HUES48 (cell line): ENCODE data around the gene ANO10.
"Not testable (repeated sequence)": the region's sequence is repeated elsewhere in the genome, so short reads cannot be mapped to it uniquely, and the experiment has no call there.

Experiments
- H3K27ac ChIP-seq: one replicate; pipeline ENCODE4 v1.7.0; 2013; ENCODE audit warnings: low read depth, low read length, inconsistent platforms
- H3K27me3 ChIP-seq: 2 replicates; pipeline ENCODE4 v1.6.1; 2013; ENCODE audit warnings: mild to moderate bottlenecking, low read length; ENCODE audit not compliant: control insufficient read depth, insufficient read depth
- H3K36me3 ChIP-seq: 2 replicates; pipeline ENCODE4 v1.6.1; 2013; ENCODE audit warnings: low read length; ENCODE audit not compliant: control insufficient read depth, insufficient read depth
- H3K4me1 ChIP-seq: 2 replicates; pipeline ENCODE4 v1.6.1; 2013; ENCODE audit warnings: mild to moderate bottlenecking, low read length; ENCODE audit not compliant: control insufficient read depth, insufficient read depth
- H3K4me3 ChIP-seq: 2 replicates; pipeline ENCODE4 v1.5.1; 2013; ENCODE audit warnings: mild to moderate bottlenecking, low read depth, low read length
- H3K9ac ChIP-seq: 2 replicates; pipeline ENCODE4 v1.6.1; 2013; ENCODE audit warnings: mild to moderate bottlenecking, low read depth, low read length, moderate library complexity
- H3K9me3 ChIP-seq: 2 replicates; pipeline ENCODE4 v1.6.1; 2013; ENCODE audit warnings: low read length; ENCODE audit not compliant: control insufficient read depth, insufficient read depth

The ANO10 gene

DNA sequence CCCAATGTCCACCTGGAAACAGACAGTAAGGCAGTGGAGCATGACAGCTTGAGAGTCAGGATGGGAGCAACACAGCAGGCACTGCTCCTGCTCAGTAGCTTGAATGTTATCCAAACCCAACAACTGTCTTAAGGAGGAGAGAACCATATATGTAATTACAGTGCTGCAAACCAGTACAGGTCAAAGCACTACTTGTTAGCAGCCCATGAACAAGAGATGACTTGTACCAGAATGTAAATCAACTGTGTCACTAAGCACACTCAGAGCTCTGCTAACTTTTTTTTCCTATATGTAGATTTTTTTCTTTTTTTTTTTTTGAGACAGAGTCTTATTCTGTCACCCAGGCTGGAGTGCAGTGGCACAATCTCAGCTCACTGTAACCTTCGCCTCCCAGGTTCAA is 87.1 kb downstream of the ANO10 start:
- H3K9ac ChIP-seq: no peak overlapping the region
- peaks cover 39% of the 10 kb centered on the region for H3K4me1 ChIP-seq
- H3K27ac ChIP-seq: no peak overlapping the region
- H3K4me3 ChIP-seq: no peak overlapping the region
- H3K27me3 ChIP-seq: no peaks in the 10 kb centered on the region
- no peaks in the 10 kb centered on the region for H3K9me3 ChIP-seq
- no peaks in the 10 kb centered on the region for H3K36me3 ChIP-seq

- Histone ChIP-seq H3K4me1 (peaks cover 27% of the 10 kb centered on the region), H3K27me3 (no peaks in the 10 kb centered on the region), H3K9ac (no peak overlapping the region), H3K27ac (no peak overlapping the region), H3K4me3 (no peak overlapping the region), H3K36me3 (no peaks in the 10 kb centered on the region), H3K9me3 (no peaks in the 10 kb centered on the region)
Measured at GRCh38 chr3:43533009-43533408, 88.8 kb downstream of the ANO10 start.

- Histone ChIP-seq H3K9ac (no peak overlapping the region), H3K27ac (no peak overlapping the region), H3K4me1 (peaks cover 20% of the 10 kb centered on the region), H3K36me3 (no peaks in the 10 kb centered on the region), H3K9me3 (no peaks in the 10 kb centered on the region), H3K27me3 (no peaks in the 10 kb centered on the region), H3K4me3 (no peak overlapping the region)
Measured at GRCh38 chr3:43531835-43532234, 90.0 kb downstream of the ANO10 start.

- no peak overlapping the region for H3K4me3 ChIP-seq
- H3K9ac ChIP-seq: no peak overlapping the region
- H3K27ac ChIP-seq: no peak overlapping the region
- H3K4me1 ChIP-seq: no peaks in the 10 kb centered on the region
- H3K27me3 ChIP-seq: no peaks in the 10 kb centered on the region
- H3K36me3 ChIP-seq: no peaks in the 10 kb centered on the region
- no peaks in the 10 kb centered on the region for H3K9me3 ChIP-seq
Measured at GRCh38 chr3:43528498-43529099, 93.2 kb downstream of the ANO10 start.

DNA sequence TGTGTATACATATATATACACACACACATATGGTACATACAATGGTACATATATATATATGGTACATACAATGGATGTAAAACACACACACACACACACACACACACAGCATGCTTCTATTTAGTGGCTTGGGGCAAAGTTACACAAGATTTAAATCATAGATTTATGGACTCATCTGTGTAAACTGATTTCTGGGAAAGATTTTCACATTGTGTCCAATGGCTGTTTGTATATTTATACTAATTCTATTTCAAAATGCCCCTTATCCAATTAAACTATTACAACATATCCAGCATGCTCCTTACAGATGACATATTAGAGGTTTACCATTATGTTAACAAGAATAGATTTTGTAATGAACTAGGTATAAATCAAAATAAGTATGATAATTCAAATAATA is 94.9 kb downstream of the ANO10 start:
- no peak overlapping the region for H3K27ac ChIP-seq
- no peaks in the 10 kb centered on the region for H3K4me1 ChIP-seq
- H3K9ac ChIP-seq: no peak overlapping the region
- no peaks in the 10 kb centered on the region for H3K36me3 ChIP-seq
- H3K27me3 ChIP-seq: no peaks in the 10 kb centered on the region
- no peak overlapping the region for H3K4me3 ChIP-seq
- H3K9me3 ChIP-seq: no peaks in the 10 kb centered on the region

GRCh38 chr3:43525941-43526607 is 95.7 kb downstream of the ANO10 start:
- no peak overlapping the region for H3K27ac ChIP-seq
- H3K9ac ChIP-seq: no peak overlapping the region
- no peaks in the 10 kb centered on the region for H3K9me3 ChIP-seq
- H3K4me1 ChIP-seq: no peaks in the 10 kb centered on the region
- no peaks in the 10 kb centered on the region for H3K27me3 ChIP-seq
- H3K36me3 ChIP-seq: no peaks in the 10 kb centered on the region
- H3K4me3 ChIP-seq: no peak overlapping the region

DNA sequence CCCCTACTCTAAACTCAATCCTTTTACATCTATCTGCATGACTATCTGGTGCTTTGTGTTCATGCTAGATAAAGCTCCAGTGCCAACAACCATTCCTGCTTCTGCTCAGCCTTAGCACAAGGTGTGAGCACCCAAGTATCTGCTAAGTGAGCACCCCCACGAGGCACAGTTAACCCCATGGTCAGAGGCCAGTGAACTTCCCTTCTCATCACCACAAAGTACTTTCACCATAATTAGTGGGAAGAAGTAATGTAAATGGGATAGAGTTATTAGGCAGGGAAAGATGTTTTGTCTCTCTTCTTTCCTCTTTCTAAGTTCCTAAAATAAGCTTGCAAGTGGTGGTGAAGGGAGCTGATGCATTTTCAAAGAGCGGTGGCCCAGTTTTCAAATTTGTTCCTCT is 96.4 kb downstream of the ANO10 start:
- H3K4me3 ChIP-seq: no peak overlapping the region
- no peak overlapping the region for H3K27ac ChIP-seq
- H3K27me3 ChIP-seq: no peaks in the 10 kb centered on the region
- H3K9me3 ChIP-seq: no peaks in the 10 kb centered on the region
- H3K36me3 ChIP-seq: no peaks in the 10 kb centered on the region
- no peaks in the 10 kb centered on the region for H3K4me1 ChIP-seq
- H3K9ac ChIP-seq: no peak overlapping the region

DNA sequence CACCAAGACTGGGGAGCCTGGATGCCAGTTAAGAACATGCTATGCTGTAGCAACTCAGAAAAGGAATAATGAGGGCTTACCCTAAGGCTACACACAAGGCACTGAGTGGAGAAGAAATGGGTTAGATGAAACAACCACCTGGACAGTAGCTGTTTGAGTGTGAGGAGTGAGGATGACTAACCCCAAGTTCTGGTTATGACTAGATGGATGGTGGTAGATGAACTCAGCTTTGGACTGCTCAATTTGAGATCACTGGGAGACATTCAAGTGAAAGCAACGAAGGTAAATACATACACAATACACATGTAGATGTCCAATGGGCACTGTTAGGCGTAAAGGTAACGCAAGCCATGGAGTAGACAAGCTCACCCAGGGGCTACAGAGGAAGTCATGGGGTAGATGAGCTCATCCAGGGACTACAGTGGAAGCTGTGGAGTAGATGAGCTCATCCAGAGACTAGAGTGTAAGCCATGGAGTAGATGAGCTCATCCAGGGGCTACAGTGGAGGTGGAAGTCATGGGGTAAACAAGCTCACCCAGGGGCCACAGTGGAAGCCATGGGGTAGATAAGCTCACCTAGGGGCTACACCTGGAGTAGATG is 98.3 kb downstream of the ANO10 start:
- no peaks in the 10 kb centered on the region for H3K27me3 ChIP-seq
- no peaks in the 10 kb centered on the region for H3K36me3 ChIP-seq
- no peaks in the 10 kb centered on the region for H3K4me1 ChIP-seq
- no peak overlapping the region for H3K4me3 ChIP-seq
- H3K9me3 ChIP-seq: peaks cover 8% of the 10 kb centered on the region; the same call in 1 of the 2 replicates
- H3K9ac ChIP-seq: no peak overlapping the region
- no peak overlapping the region for H3K27ac ChIP-seq

DNA sequence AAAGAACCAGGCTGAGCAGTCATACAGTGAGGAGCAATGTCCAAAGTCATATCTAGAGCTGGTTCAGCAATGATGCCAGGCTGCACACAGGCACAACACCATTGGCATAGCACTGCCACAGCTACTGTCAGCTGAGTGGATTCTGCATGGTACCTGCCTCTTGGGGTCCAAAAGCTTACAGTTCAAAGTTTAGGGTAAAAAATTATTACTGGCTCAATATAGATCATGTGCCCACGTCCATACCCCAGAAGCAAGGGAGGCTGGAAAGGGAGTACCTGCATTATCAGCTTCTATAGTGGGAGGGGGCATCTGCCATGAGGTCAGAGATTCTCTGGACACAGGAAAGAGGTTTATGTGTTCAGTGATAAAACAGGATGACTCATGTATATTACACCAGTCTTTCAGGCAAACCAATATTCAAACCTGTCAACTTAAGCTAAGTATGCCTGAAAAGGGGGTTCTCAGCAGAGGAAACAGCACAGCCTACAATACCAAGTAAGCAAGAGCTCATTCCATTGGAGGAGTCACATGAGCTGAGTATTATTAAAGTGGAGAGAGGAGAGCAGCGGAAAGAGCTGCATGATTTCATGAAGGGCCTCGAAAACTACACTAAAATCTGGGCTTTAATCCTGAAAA is 99.0 kb downstream of the ANO10 start:
- Histone ChIP-seq H3K36me3 (no peaks in the 10 kb centered on the region), H3K9me3 (peaks cover 8% of the 10 kb centered on the region; the same call in 1 of the 2 replicates), H3K4me3 (no peak overlapping the region), H3K9ac (no peak overlapping the region), H3K27me3 (no peaks in the 10 kb centered on the region), H3K27ac (no peak overlapping the region), H3K4me1 (no peaks in the 10 kb centered on the region)

GRCh38 chr3:43521941-43522340 is 99.9 kb downstream of the ANO10 start:
- H3K27me3 ChIP-seq: no peaks in the 10 kb centered on the region
- no peaks in the 10 kb centered on the region for H3K36me3 ChIP-seq
- H3K9me3 ChIP-seq: peaks cover 8% of the 10 kb centered on the region; the same call in 1 of the 2 replicates
- no peak overlapping the region for H3K27ac ChIP-seq
- H3K4me3 ChIP-seq: no peak overlapping the region
- H3K4me1 ChIP-seq: no peaks in the 10 kb centered on the region
- no peak overlapping the region for H3K9ac ChIP-seq

- not testable (repeated sequence) for H3K4me3 ChIP-seq, H3K9ac ChIP-seq, H3K4me1 ChIP-seq, H3K27ac ChIP-seq, H3K36me3 ChIP-seq, H3K27me3 ChIP-seq, H3K9me3 ChIP-seq
Measured at GRCh38 chr3:43518515-43518914, 103.3 kb downstream of the ANO10 start.
